H1 (cell line): Measurements from ENCODE around the gene TAL2. TPM values are rescaled to one million over a fixed set of nuclear protein-coding genes. Genes with fewer than 3 reads are reported as not detected.

Experiments used
- ASH2L ChIP-seq: fragments of 200-600, 300-600 bp; sonication (generic); IDR thresholded peaks from one replicate; pipeline ENCODE4 v1.7.1; 2017; ENCODE audit warnings: low read length
- CEBPB ChIP-seq: IDR thresholded peaks from 2 replicates; pipeline ENCODE4 v1.6.1; 2012; ENCODE audit warnings: low read depth, low read length
- CTBP2 ChIP-seq: IDR thresholded peaks from 2 replicates; pipeline ENCODE4 v1.7.0; 2011; ENCODE audit warnings: borderline replicate concordance, mild to moderate bottlenecking, moderate library complexity, mixed read lengths, low read length; ENCODE audit not compliant: insufficient read depth, insufficient read length
- NRF1 ChIP-seq: IDR thresholded peaks from 2 replicates; pipeline ENCODE4 v1.6.1; 2011; ENCODE audit warnings: mild to moderate bottlenecking, low read depth, low read length, improper control_type of control experiment
- SP2 ChIP-seq: IDR thresholded peaks from 2 replicates; pipeline ENCODE4 v1.6.1; 2012; ENCODE audit warnings: mild to moderate bottlenecking, low read length, inconsistent platforms
- SP4 ChIP-seq: IDR thresholded peaks from 2 replicates; pipeline ENCODE4 v1.6.1; 2012; ENCODE audit warnings: low read length, inconsistent platforms
- polyA plus RNA-seq, 7 experiments: library from polyadenylated mRNA; depleted of rRNA in 3 of 7; stranded (reverse) in 5 of 7; unstranded in 2 of 7; fragments of >200 nt in 5 of 7; fragments of 200-250 nt in 2 of 7; gene quantifications; 1 replicate in 5 of 7; 2 replicates in 1 of 7; 4 replicates in 1 of 7; pipeline versions ENCODE4 v1.2.1 to v1.2.3, GENCODE V29; 2011 to 2013; ENCODE audit warnings: missing spikeins in 2 of 7, mixed read lengths in 2 of 7
- total RNA-seq: library from RNA; stranded (reverse); fragmentation: NEBNext Ultra II Directional; extraction: Animal tissue kit (Norgen Biotek cat#: 25700); gene quantifications from 2 replicates; pipeline ENCODE4 v1.2.1, GENCODE V29; 2021
- TF ChIP-seq, protein P1 (sequence below): IDR thresholded peaks from 2 replicates; pipeline ENCODE4 v1.6.1; 2011; ENCODE audit warnings: low read length, improper control_type of control experiment

Gene TAL2
- total and polyA plus RNA-seq, 2 of the 8 experiments (the other 6 are each of a cell fraction or from before 2014, with no cell fraction given) = 0.65 to 0.82 TPM

DNA sequence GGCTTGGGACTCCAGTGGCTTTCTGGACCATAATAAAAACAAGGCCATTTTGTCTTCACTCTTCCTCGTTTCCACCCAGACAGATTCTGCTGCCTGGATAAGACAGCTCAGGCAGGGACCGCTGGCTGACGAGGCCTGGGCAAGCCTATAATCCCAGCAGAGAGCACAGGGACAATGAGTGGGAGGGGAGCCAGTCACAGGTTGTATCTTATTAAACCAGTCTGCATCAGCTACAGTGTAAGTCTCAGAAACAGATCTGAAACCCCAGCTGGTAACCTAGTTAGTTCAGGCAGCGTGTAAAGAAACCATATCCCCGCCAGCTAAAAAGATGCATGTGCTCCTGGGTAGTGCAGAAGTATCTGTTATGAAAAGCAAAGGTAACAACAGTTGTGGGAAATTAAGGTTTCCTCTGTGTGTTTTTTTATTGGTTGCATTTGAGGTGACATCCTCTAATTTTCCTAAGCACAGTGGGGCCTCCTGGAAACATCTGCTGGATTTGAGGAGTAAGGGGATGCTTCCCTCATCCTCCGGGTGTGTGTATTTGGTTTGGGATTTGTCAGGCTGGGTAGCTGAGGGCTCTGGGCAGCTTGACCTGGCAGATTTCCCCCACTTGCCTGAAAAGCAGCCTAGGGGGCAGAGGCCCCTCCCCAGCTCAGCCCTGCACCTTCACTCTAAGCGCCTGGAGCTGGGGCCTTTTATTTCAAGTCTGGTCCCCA is 15.2 kb upstream of the TAL2 start (continued):
- TF ChIP-seq NRF1 (no peak), SP4 (no peak), CTBP2 (no peak), CEBPB (no peak), ASH2L (no peak), SP2 (no peak)
- TF ChIP-seq, protein P1, sequence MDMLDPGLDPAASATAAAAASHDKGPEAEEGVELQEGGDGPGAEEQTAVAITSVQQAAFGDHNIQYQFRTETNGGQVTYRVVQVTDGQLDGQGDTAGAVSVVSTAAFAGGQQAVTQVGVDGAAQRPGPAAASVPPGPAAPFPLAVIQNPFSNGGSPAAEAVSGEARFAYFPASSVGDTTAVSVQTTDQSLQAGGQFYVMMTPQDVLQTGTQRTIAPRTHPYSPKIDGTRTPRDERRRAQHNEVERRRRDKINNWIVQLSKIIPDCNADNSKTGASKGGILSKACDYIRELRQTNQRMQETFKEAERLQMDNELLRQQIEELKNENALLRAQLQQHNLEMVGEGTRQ = no peak
- TF ChIP-seq, all 59 proteins: peak for 0
